OCI-LY1 (cell line): ENCODE data around the gene TAF9.
A peak's percentile ranks its signal among the peaks of the same experiment; 100 is the strongest.

Experiments used
- H2AFZ ChIP-seq: fragments of 200-600 bp; sonication (generic), shearing (Covaris generic); 2 replicates; pipeline ENCODE4 v1.6.0; 2014; ENCODE audit warnings: antibody characterized with exemption, mild to moderate bottlenecking, low read length
- H3F3A ChIP-seq: fragments of 200-600 bp; sonication (generic), shearing (Covaris generic); 2 replicates; pipeline ENCODE4 v1.6.0; 2014; ENCODE audit warnings: mild to moderate bottlenecking, antibody characterized with exemption, low read length, moderate library complexity; ENCODE audit not compliant: insufficient read depth
- H3K27ac ChIP-seq: fragments of 200-600 bp; sonication (generic); 2 replicates; pipeline ENCODE4 v1.5.1; 2014; ENCODE audit warnings: low read length, mixed run types, mild to moderate bottlenecking, low read depth; ENCODE audit not compliant: poor library complexity, severe bottlenecking
- H3K27me3 ChIP-seq: fragments of 200-600 bp; sonication (generic); 2 replicates; pipeline ENCODE4 v1.6.0; 2014; ENCODE audit warnings: antibody characterized with exemption, mild to moderate bottlenecking, low read length, moderate library complexity; ENCODE audit not compliant: insufficient read depth
- H3K36me3 ChIP-seq: fragments of 200-600 bp; sonication (generic); 2 replicates; pipeline ENCODE4 v1.6.1; 2014; ENCODE audit warnings: mild to moderate bottlenecking, antibody characterized with exemption, low read length, moderate library complexity, mixed read lengths; ENCODE audit not compliant: insufficient read depth
- H3K4me1 ChIP-seq: fragments of 200-600 bp; sonication (generic); 2 replicates; pipeline ENCODE4 v1.5.1; 2014; ENCODE audit warnings: mild to moderate bottlenecking, low read length, moderate library complexity; ENCODE audit not compliant: insufficient read depth, severe bottlenecking
- H3K4me2 ChIP-seq: fragments of 200-600 bp; sonication (generic), shearing (Covaris generic); 2 replicates; pipeline ENCODE4 v1.6.1; 2014; ENCODE audit warnings: low read length
- H3K4me3 ChIP-seq: fragments of 200-600 bp; sonication (generic); 2 replicates; pipeline ENCODE4 v1.5.1; 2014; ENCODE audit warnings: low read length, low read depth, mild to moderate bottlenecking, mixed read lengths; ENCODE audit not compliant: poor library complexity, severe bottlenecking
- H3K79me2 ChIP-seq: fragments of 200-600 bp; shearing (Covaris generic); 2 replicates; pipeline ENCODE4 v1.6.1; 2016; ENCODE audit warnings: mixed run types, low read length, mixed read lengths; ENCODE audit not compliant: insufficient read depth
- H3K9ac ChIP-seq: fragments of 200-600 bp; sonication (generic), shearing (Covaris generic); 2 replicates; pipeline ENCODE4 v1.6.1; 2014; ENCODE audit warnings: mild to moderate bottlenecking, low read length, mixed read lengths
- H3K9me2 ChIP-seq: fragments of 200-600 bp; sonication (generic), shearing (Covaris generic); 2 replicates; pipeline ENCODE4 v1.6.1; 2014; ENCODE audit warnings: low read depth, mild to moderate bottlenecking, low read length, mixed read lengths
- H3K9me3 ChIP-seq: fragments of 200-600 bp; shearing (Covaris generic); 2 replicates; pipeline ENCODE4 v1.6.1; 2014; ENCODE audit warnings: low read length, mixed read lengths
- H4K20me1 ChIP-seq: fragments of 200-600 bp; sonication (generic), shearing (Covaris generic); 2 replicates; pipeline ENCODE4 v1.6.0; 2016; ENCODE audit warnings: mild to moderate bottlenecking, low read length; ENCODE audit not compliant: insufficient read depth
- EZH2 ChIP-seq: fragments of 200-600 bp; sonication (generic), shearing (Covaris generic); IDR thresholded peaks from 2 replicates; pipeline ENCODE4 v1.8.0; 2017; ENCODE audit warnings: borderline replicate concordance, mixed run types, mild to moderate bottlenecking, antibody characterized with exemption, low read length, moderate library complexity, mixed read lengths
- TF ChIP-seq, protein P1 (sequence below): fragments of 200-600 bp; sonication (generic), shearing (Covaris generic); IDR thresholded peaks from 2 replicates; pipeline ENCODE4 v1.5.1; 2017; ENCODE audit warnings: mild to moderate bottlenecking, antibody characterized with exemption, low read length, moderate library complexity, mixed read lengths

Gene TAF9

DNA sequence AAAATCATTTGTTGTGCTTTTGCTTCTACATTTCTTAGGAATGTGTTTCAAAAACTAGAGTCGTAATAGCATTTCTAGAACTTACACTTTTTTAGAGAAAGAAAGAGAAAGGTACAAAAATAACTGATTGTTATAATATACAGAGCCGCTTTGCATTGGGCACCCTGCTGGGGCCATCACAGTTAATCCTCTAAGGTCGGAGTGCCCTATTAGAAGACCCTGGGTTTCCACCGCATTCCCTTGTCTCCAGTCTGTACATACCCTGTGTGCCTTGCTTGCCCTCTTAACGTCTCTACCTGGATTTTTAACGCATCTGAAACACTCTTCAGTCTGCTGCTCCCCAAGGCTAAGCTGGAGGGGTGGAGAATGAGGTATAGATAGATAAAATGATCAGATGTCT, 46.9 kb upstream of the TAF9 start:
- Histone ChIP-seq H3K27ac (no peak overlapping the region), H3K9me2 (no peaks in the 10 kb centered on the region), H4K20me1 (no peaks in the 10 kb centered on the region), H3K36me3 (peaks cover 18% of the 10 kb centered on the region; the same call in 1 of the 2 replicates), H3K27me3 (no peaks in the 10 kb centered on the region), H3F3A (peaks cover 3% of the 10 kb centered on the region; the same call in 1 of the 2 replicates), H3K4me2 (peak overlapping the region; percentile 64), H3K4me1 (peaks cover 19% of the 10 kb centered on the region), H2AFZ (no peak overlapping the region), H3K79me2 (no peaks in the 10 kb centered on the region), H3K4me3 (peak overlapping the region; percentile 71), H3K9me3 (no peaks in the 10 kb centered on the region), H3K9ac (peak overlapping the region; percentile 61; the same call in 1 of the 2 replicates)
- TF ChIP-seq, protein P1, sequence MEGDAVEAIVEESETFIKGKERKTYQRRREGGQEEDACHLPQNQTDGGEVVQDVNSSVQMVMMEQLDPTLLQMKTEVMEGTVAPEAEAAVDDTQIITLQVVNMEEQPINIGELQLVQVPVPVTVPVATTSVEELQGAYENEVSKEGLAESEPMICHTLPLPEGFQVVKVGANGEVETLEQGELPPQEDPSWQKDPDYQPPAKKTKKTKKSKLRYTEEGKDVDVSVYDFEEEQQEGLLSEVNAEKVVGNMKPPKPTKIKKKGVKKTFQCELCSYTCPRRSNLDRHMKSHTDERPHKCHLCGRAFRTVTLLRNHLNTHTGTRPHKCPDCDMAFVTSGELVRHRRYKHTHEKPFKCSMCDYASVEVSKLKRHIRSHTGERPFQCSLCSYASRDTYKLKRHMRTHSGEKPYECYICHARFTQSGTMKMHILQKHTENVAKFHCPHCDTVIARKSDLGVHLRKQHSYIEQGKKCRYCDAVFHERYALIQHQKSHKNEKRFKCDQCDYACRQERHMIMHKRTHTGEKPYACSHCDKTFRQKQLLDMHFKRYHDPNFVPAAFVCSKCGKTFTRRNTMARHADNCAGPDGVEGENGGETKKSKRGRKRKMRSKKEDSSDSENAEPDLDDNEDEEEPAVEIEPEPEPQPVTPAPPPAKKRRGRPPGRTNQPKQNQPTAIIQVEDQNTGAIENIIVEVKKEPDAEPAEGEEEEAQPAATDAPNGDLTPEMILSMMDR, result no peak
- TF ChIP-seq EZH2, result no peak

DNA sequence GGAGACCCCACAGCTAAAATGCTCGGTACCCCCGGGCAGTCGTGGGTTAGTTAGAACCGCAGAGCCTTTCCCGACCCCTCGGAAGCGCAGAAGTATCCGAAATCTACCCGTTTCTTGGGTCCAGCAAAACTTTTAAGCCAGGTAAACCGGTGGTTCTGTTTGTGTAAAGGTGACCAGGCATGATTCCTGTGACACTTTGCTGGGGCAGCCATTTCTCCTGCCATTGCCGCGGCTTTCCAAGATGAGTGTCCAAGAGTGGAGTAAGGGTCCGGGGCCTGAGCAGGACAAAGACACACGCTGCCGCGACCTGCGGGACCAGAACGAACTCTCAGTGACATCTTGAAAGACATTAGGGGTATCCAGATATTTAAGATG, 46.3 kb upstream of the TAF9 start:
- no peaks in the 10 kb centered on the region for H3K9me2 ChIP-seq
- peak overlapping the region; percentile 64 for H3K4me2 ChIP-seq
- H3K27ac ChIP-seq, result no peak overlapping the region
- H3K9ac ChIP-seq, result peak overlapping the region; percentile 61
- peak overlapping the region; percentile 71 for H3K4me3 ChIP-seq
- no peaks in the 10 kb centered on the region for H3K27me3 ChIP-seq
- no peaks in the 10 kb centered on the region for H4K20me1 ChIP-seq
- no peak overlapping the region; the same call in 1 of the 2 replicates for H2AFZ ChIP-seq
- no peaks in the 10 kb centered on the region for H3K79me2 ChIP-seq
- no peak for TF ChIP-seq EZH2
- TF ChIP-seq, protein P1, result no peak
- no peaks in the 10 kb centered on the region for H3K9me3 ChIP-seq
- peaks cover 19% of the 10 kb centered on the region for H3K4me1 ChIP-seq
- H3F3A ChIP-seq, result peaks cover 3% of the 10 kb centered on the region; the same call in 1 of the 2 replicates
- peaks cover 19% of the 10 kb centered on the region; the same call in 1 of the 2 replicates for H3K36me3 ChIP-seq

DNA sequence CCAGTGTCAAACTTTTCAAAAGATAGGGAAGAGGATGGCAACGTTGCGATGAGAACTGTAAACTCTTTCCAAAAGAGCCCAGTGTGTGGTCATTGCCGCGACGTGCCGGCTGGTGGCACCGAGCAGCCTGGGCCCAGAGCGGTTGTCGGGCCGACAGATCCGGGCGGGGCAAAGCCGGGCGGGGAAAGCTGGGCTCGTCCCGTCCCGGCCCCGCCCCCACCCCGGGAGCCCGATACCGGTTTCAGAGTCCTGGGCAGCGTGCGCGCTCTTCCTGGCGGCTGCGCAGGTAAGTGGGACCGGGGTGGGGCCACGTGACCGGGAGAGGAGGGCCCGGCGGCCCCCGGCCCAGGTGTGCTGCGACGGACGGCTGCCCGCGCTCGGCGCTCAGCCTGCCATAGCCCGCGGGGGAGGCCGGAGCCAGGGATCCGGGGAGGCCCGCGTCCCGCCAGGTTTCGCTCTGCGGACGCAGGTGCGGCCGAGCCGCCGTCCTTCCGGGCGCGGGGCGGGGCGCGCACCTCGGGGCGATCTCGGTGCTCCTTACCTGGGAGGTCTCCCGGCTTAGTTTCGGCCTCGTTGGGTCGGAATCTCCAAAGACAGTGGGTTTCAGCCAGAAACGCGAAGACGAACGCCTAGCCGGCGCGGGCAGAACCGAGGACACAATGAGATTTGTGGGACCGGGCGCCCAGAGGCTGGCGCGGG, 45.7 kb upstream of the TAF9 start, which contains the start of gene MARVELD2:
Gene MARVELD2, plus strand, starts transcription at position 232 of the 699 bp plus-strand sequence. CDS start 4,270 bp downstream, outside the sequence.
- Histone ChIP-seq H3F3A (peaks cover 3% of the 10 kb centered on the region; the same call in 1 of the 2 replicates), H3K79me2 (no peaks in the 10 kb centered on the region), H2AFZ (no peak within 1 kb of the TSS; the same call in 1 of the 2 replicates), H3K27ac (no peak within 1 kb of the TSS), H3K4me2 (peak within 1 kb of the TSS; percentile 64), H3K9me2 (no peaks in the 10 kb centered on the region), H3K9me3 (no peaks in the 10 kb centered on the region), H3K27me3 (no peaks in the 10 kb centered on the region), H4K20me1 (no peaks in the 10 kb centered on the region), H3K4me3 (peak within 1 kb of the TSS; percentile 71), H3K36me3 (peaks cover 22% of the 10 kb centered on the region; the same call in 1 of the 2 replicates), H3K9ac (peak within 1 kb of the TSS; percentile 61), H3K4me1 (peaks cover 19% of the 10 kb centered on the region)
- TF ChIP-seq, protein P1, result peak; percentile 19; the same call in 1 of the 2 replicates
- TF ChIP-seq EZH2, result no peak
